HG02870 (cell line): ENCODE results near the gene SPDYE18.
"Not testable (repeated sequence)": the region's sequence is repeated elsewhere in the genome, so short reads cannot be mapped to it uniquely, and the experiment has no call there.

ENCODE experiments used
- ATAC-seq: cut with Tn5 transposase; IDR thresholded peaks from one replicate; pipeline ENCODE4 v1.9.1; 2021; ENCODE audit warnings: mild to moderate bottlenecking, moderate library complexity; ENCODE audit not compliant: unreplicated experiment

SPDYE18 gene

DNA sequence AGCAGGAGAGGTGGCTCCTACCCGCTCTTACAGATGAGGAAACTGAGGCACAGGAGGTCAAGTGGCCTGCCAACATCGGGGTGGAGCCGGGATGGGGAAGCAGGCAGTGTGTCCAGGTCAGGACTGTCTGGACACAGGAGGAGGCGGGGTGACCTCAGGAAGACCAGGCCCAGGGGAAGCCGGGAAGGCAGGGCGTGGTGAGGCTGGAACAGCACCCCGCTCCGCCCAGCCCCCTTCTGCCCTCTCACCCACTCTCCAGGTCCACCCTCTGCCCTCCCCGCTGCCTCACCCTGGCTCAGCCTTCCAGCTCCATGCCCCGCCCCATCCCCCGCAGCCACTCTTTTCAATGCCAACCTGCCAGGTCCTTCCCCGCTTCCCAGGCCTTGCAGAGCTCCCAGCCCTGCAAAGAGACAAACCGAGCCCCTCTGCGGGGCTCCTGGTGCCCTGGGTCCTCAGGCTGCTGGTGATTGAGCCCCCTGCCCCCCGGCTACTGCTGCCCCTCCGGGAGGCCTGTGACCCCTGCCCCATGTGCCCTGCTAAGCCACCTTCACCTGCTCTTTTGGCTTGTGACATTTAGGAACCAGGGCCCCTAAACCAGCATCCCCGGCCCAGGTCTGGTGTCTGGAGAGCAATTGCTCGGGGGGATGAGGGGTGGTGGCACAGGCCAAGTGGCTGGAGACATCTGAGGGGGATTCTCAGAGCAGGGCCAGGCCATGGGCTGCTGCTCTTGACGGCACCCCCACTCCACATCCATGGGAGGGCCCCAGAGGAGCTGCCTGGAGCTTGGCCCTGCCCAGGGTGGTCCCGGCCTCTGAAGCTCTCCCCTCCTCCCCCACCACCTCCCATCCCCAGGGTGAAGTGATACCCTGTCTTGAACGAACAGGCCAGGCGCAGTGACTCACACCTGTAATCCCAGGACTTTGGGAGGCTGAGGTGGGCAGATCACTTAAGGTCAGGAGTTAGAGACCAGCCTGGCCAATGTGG, 55.9 kb downstream of the SPDYE18 start:
- ATAC-seq, result not testable (repeated sequence)

DNA sequence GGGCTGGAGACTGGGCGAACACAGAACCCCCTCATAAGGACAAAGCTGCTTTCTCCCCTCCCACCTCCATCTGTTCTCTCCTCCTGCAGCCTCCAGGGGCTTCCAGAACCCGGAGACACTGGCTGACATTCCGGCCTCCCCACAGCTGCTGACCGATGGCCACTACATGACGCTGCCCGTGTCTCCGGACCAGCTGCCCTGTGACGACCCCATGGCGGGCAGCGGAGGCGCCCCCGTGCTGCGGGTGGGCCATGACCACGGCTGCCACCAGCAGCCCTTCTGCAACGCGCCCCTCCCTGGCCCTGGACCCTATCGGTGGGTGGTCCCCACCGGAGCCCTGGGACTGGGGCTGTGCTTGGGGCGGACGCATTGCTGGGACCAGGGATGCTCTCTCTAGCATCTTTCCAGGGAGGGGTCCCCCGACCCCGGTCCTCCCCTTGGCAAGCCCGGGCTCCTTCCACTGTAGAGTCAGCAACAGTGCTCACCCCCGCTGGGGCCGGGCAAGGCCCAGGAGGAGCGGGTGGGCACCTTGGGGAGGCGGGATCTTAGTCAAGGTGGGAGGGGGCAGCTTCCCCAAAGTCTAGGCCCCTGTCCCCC, 56.8 kb downstream of the SPDYE18 start:
- not testable (repeated sequence) for ATAC-seq

DNA sequence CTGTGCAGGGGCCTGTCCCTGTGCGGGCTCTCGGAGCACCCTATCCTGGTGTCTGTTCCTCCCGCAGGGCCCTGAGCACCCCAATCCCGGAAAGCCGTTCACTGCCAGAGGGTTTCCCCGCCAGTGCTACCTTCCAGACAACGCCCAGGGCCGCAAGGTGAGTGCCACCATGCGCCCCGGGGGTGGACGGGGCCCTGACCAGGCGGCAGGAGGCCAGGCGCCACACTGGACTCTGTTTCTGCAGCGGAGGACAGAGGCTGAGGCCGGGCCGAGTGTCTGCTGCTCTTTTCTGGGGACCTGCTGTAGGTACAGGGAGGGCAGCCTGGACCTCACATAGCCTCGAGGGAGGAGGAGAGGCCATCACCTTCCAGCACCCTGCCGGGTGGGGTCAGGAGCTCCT, 58.2 kb downstream of the SPDYE18 start:
- not testable (repeated sequence) for ATAC-seq

DNA sequence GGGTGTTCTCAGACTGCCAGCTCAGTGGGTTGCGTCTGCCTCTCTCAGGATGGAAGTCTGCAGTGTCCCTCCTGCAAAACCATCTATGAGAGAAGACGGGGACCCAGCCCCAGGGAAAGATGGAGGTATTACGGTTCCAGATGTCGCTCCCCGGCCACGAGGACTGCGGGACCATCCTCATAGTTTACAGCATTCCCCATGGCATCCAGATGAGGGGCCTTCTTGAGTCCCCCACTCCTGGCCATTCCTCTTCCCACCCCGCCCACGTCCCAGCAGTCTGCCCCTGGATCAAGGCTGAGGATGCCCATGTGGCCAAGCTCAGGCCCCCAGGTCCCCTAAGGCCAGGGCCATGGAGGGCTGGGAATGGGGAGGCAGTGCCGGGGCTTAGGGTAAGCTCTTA, 59.1 kb downstream of the SPDYE18 start:
- not testable (repeated sequence) for ATAC-seq

- not testable (repeated sequence) for ATAC-seq
These were observed 59.6 kb downstream of the SPDYE18 start for GRCh38 chr7:77002678-77003233.

- not testable (repeated sequence) for ATAC-seq
These were observed 60.3 kb downstream of the SPDYE18 start for GRCh38 chr7:77002104-77002503.
